Neuron (in vitro differentiated cells): ENCODE measurements around the gene FAM117A.

Source experiments
- H2AFZ ChIP-seq: one replicate; pipeline ENCODE4 v1.6.1; 2013; ENCODE audit warnings: low read depth, mild to moderate bottlenecking, inconsistent platforms, low read length, moderate library complexity
- H3K27me3 ChIP-seq: one replicate; pipeline ENCODE4 v1.6.1; 2013; ENCODE audit warnings: low read length; ENCODE audit not compliant: insufficient read depth
- H3K36me3 ChIP-seq: one replicate; pipeline ENCODE4 v1.6.1; 2013; ENCODE audit warnings: low read length; ENCODE audit not compliant: insufficient read depth
- H3K4me1 ChIP-seq: one replicate; pipeline ENCODE4 v1.6.1; 2013; ENCODE audit warnings: low read length; ENCODE audit not compliant: insufficient read depth
- H3K4me3 ChIP-seq: 2 replicates; pipeline ENCODE4 v1.5.1; 2013; ENCODE audit warnings: mild to moderate bottlenecking, low read length, moderate library complexity
- H3K9me3 ChIP-seq: one replicate; pipeline ENCODE4 v1.6.1; 2013; ENCODE audit warnings: low read length

FAM117A gene

DNA sequence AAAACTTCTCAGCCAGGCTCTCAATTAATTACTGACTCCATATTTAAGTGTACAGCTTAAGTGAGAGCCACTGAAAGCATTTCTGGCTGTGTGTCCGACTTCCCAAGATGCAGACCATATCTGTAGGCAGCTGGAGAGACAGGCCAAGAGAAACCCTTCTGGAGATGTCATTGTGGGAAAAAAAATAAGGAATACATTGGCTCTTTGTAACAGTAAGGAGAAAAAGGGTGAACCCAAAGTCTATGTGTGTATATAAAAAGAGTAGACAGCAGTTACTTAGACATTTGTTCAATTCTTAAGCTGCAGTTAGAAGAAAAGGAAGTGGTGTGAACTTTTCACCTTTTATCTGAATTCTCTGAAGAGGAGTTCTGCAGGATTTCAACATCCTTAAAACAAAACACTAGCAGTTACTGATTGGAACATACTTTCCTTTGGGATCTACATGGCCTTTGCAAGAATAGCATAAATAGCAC is 21.7 kb downstream of the FAM117A start:
- H3K27me3 ChIP-seq: no peaks in the 10 kb centered on the region
- no peaks in the 10 kb centered on the region for H3K4me1 ChIP-seq
- no peak overlapping the region for H2AFZ ChIP-seq
- no peak overlapping the region for H3K4me3 ChIP-seq
- H3K9me3 ChIP-seq: no peaks in the 10 kb centered on the region
- peaks cover 2% of the 10 kb centered on the region for H3K36me3 ChIP-seq

DNA sequence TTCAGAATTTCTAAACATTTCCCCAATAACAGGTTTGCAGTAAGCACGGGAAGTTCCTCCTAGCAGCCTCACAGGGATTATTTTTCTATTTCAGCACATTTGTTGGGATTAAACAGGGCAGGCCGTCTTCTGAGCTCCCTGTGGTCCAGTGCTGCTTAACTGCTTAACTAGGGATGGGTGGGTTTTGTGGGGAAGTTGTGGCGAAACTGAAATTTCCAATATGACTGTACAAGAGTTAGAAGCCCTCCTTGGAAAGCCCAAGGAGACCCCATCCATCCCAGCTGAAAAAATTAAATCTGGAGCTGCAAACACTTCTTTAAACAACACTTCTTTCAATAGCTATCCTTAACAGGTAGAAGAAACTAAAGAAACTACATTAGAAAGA is 22.2 kb downstream of the FAM117A start:
- H3K27me3 ChIP-seq: no peaks in the 10 kb centered on the region
- no peak overlapping the region for H3K4me3 ChIP-seq
- H3K4me1 ChIP-seq: no peaks in the 10 kb centered on the region
- no peak overlapping the region for H2AFZ ChIP-seq
- peaks cover 2% of the 10 kb centered on the region for H3K36me3 ChIP-seq
- H3K9me3 ChIP-seq: no peaks in the 10 kb centered on the region

DNA sequence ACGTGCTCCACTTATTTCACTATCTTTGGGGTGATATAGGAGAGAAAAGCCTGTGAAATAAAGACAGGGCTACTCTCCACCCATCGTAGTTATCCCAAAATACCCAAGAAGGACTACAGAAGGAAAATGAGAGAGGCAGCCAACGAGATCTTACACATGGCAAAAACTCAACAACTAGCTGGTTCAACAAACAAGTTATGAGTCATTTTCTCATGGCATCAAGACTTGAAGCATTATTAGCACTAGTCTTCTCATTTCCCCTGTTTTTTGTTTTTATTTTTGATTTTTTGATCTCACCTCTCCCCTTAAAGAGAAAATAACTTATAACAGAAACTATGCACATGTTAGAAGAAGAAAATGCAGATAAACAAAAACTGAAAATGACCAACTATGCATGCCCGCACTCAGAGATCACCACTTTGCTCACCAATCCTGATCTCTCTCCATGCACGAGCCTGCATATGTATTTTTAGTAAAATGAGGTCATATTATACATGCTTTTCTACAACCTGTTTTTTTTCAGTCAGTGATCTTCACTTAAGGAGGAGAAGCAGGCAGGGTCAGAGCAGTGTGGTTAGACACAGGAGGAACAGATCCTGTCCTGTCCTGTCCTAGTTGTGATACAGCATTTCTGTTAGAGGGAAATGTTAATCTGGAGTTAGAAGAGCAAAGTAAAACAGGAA is 22.8 kb downstream of the FAM117A start:
- Histone ChIP-seq H3K4me3 (no peak overlapping the region), H3K9me3 (no peaks in the 10 kb centered on the region), H3K4me1 (no peaks in the 10 kb centered on the region), H3K27me3 (no peaks in the 10 kb centered on the region), H3K36me3 (peaks cover 2% of the 10 kb centered on the region), H2AFZ (no peak overlapping the region)

DNA sequence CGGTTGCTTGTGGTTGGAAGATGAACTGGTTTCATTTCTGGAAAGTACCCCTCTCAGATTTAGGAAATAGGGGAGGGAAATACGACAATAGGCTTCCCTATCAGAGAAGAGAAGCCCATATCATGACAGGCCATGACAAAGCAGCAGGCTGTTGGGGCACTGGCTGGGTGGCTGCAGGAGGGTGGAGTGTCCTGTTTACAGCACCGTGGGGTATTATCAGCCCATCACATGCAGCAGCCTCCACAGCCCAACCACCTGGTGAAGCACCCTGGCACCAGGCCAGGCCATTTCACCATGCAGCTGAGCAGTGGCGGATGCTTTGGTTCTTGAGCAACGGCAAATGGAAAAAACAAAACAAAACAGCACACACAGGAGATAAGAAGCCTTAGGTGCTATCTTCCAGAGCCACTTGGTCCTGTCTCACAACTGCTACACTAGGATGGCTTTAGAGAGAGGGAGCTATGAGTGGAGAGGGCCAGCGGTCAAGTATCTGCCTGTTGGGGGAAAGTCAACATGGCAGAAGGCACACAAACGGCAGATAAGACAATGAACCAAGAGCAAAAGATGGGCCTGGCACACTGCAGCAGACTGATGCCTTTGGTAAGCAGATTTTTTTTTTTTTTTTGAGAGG is 24.2 kb downstream of the FAM117A start:
- Histone ChIP-seq H3K9me3 (no peaks in the 10 kb centered on the region), H3K4me3 (no peak overlapping the region), H3K36me3 (peaks cover 2% of the 10 kb centered on the region), H2AFZ (no peak overlapping the region), H3K4me1 (no peaks in the 10 kb centered on the region), H3K27me3 (no peaks in the 10 kb centered on the region)

DNA sequence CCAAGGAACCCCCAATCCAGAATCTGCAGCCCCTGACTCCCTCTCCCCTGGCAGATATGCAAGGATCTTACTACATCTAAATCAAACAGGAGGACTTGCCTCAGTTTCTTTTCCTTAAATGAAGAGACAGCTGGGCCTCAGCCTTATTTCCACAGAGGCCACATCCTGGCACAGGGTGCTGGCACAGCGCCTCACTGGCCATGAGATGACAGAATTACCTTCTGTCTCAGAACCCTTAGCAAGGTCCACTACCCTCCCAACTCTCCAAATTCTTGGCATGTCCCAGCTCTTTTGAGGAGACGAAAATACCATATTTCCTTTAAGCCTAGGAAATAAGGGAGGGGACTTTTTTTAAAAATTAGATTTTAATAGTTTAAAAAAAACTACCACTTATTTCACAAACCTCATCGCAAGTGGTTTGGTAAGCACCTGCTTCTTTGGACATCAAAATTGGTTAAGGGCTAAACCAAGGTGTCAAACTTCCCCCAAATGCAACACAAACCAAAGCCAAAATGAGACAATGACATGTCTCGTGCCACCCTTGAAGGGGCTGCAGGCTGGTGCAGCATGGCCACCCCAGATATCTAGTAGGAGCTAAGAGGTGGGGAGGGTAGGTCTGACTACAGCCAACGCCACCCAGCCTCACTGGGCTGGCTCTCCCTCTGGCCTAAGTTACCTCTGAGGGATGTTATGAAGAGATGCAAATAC is 25.3 kb downstream of the FAM117A start:
- peaks cover 2% of the 10 kb centered on the region for H3K36me3 ChIP-seq
- H3K4me1 ChIP-seq: no peaks in the 10 kb centered on the region
- no peaks in the 10 kb centered on the region for H3K9me3 ChIP-seq
- no peak overlapping the region for H3K4me3 ChIP-seq
- H2AFZ ChIP-seq: no peak overlapping the region
- no peaks in the 10 kb centered on the region for H3K27me3 ChIP-seq

DNA sequence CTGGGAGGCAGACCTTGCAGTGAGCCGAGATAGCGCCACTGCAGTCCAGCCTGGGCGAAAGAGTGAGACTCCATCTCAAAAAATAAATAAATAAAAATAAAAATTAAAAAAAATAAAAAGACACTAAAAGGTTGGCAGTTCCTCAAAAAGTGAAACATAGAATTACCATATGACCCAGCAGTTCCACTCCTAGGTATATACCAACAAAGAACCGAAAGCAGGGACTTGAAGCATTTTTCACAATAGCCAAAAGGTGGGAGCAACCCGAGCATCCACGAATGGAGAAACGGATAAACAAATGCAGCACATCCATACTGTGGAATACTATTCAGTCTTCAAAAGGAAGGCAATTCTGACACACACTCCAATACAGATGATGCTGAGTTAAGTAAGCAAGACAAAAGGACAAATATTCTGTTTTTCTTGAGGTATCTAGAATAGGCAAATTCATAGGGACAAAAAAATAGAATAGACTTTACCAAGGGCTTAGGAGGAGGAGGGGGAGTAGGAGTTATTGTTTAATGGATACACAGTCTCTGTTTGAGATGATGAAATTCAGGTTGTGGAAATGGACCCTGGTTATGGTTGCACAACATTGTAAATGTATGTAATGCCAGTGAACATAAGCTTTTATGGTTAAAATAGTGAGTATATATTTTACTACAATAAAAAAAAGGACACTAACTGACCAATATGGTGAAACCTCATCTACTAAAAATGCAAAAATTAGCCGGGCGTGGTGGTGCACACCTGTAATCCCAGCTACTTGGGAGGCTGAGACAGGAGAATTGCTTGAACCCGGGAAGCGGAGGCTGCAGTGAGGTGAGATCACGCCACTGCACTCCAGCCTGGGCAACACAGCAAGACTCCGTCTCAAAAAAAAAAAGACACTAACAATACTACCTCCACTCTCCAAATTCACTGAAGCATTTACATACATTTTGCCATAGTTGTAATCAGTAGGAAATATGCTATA is 29.1 kb downstream of the FAM117A start:
- Histone ChIP-seq H3K4me1 (no peaks in the 10 kb centered on the region), H2AFZ (no peak overlapping the region), H3K9me3 (no peaks in the 10 kb centered on the region), H3K4me3 (no peak overlapping the region), H3K27me3 (no peaks in the 10 kb centered on the region), H3K36me3 (no peaks in the 10 kb centered on the region)

DNA sequence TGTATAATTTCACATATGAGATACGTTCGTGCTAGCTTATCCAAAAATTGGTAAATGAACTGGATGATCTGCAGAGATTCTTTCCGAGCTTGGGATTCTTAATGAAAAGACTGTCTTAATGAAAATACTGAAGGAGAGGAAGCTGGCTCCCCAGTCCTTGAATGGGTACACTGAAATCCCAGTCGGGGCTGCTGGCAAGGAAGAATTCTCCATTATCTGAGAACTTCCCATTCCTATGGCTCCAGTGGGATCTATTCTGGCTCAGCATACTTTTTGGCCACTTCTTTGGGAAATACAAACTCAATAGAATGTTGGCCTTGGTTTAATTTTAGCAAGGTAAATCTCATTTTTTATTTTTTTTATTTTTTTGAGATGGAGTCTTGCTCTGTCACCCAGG is 32.5 kb downstream of the FAM117A start:
- Histone ChIP-seq H3K4me3 (no peak overlapping the region), H3K27me3 (no peaks in the 10 kb centered on the region), H3K4me1 (no peaks in the 10 kb centered on the region), H3K9me3 (no peaks in the 10 kb centered on the region), H3K36me3 (no peaks in the 10 kb centered on the region), H2AFZ (no peak overlapping the region)

DNA sequence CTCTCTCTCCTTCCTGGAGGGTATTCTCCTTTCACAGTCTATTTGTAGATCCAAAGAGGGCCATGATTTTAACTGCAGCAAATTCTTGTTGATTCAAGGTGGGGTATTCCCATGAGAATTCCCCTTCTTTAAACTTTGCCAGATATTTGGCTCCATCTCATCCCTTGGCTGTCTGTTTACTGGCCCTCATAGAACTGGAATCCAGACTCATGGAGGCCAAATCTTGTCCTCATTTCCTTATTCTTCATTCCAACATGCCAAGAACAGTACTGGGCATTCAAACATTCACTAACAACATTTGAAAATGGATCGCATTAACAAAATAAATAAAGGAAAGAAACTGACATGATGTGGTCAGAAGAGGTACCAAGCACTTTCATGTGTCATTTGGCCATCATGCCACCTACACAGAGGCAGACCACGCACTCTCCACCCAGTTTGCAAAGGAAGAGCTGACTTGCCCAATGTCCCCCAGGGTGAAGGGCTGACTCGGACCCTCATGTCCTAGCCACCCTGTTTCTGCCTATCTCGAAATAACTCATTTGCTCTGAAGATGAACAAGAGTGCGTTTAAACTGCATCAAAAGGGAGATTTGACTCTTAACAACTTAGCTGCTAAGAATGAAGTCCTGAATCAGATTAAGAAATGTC is 33.0 kb downstream of the FAM117A start:
- H3K27me3 ChIP-seq: no peaks in the 10 kb centered on the region
- H3K4me3 ChIP-seq: no peak overlapping the region
- H3K9me3 ChIP-seq: no peaks in the 10 kb centered on the region
- H3K36me3 ChIP-seq: no peaks in the 10 kb centered on the region
- no peak overlapping the region for H2AFZ ChIP-seq
- H3K4me1 ChIP-seq: no peaks in the 10 kb centered on the region

DNA sequence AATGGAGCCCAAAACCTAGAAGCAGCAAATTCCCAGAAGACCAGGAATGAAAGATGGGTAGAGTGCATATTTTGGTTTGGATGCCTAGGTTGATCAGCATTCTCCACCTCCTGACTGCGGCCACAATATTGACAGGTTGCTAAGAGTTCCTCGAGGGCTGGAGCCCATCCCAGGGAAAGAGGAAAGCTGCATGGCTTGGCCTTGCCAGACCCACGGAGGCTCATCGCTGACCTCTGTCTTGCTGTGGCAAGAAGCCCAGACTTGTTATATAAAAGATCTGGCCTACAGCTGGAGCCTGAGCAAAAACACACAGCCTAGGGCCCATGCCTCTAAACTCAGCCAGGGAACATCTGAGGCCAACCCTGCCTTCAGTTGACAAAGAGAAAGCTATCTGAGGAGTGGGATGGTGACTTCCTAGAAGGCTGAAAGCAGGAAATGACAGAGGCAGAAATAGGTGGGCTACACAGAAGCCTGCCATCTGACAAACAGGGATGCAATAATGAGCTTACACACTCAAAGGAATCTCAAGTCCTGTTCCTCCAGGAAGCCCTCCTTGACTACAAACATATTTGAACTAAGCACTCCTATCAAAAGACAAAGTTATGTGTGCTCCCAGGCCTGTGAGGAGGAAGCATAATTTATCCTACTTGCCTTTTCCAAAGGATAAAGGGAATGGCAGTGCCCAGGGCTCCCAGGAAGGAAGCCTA is 33.7 kb downstream of the FAM117A start:
- H3K4me3 ChIP-seq: no peak overlapping the region
- no peaks in the 10 kb centered on the region for H3K27me3 ChIP-seq
- H3K4me1 ChIP-seq: no peaks in the 10 kb centered on the region
- H2AFZ ChIP-seq: no peak overlapping the region
- peaks cover 3% of the 10 kb centered on the region for H3K36me3 ChIP-seq
- H3K9me3 ChIP-seq: no peaks in the 10 kb centered on the region

DNA sequence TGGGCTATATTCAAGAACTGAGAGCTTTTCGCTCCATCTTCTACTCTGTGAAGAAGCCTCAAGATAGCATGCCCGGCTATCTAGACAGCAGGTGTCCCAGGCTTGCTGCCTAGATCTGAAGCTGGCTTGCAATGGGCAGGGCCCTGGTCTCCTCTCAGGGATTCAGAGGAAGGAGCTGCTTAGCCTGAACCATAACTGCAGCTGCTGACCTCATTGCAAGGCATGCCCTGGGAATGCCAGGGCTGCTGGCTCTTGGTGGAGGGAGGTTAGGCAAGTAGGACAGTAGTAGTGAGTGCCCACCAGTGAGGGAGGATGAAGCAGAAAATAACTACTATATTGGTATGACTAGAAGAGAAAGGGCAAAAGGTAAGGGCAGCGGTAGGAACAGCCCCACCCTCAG is 34.9 kb downstream of the FAM117A start:
- no peaks in the 10 kb centered on the region for H3K9me3 ChIP-seq
- no peaks in the 10 kb centered on the region for H3K4me1 ChIP-seq
- no peak overlapping the region for H3K4me3 ChIP-seq
- no peak overlapping the region for H2AFZ ChIP-seq
- H3K27me3 ChIP-seq: no peaks in the 10 kb centered on the region
- H3K36me3 ChIP-seq: peaks cover 3% of the 10 kb centered on the region

DNA sequence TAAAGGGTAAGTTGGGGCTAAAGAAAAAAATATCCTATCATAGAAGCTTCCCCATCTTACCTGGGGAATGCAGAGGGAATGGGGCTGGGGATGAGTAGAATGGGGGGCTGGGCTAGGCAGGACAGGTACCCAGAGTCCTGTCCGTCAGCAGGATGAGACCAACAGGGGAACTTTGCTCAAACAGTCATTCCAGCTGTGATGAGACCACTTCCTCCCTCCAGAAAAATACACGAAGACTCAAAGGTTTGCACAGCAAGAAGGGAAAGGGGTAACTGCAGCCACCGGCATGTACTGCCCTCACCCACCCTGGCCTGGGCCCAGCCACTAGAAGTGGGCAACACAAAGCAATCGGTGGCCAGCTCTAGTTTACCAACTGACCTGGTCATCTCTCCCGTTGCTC is 35.5 kb downstream of the FAM117A start:
- H3K36me3 ChIP-seq: peaks cover 3% of the 10 kb centered on the region

DNA sequence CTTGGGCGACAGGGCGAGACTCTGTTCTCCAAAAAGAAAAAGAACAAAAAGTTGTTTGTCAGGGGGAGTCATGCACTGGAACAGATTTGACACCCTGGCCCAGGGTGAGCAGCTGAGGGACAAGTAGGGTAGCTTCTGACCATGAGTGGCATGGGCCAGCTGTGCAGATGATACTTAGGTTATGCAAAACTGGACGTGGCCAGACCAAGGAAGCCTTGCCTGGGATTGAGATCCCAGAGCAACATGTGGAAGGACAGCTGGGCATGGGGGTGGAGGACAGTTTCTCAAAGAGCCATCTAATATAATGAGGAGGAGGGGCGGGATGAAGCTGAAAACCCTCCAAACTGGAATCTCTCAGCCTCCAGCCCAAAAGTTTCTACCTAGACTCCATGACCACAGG is 36.6 kb downstream of the FAM117A start:
- H3K4me3 ChIP-seq: no peak overlapping the region

More for the DNA sequence above, 35.5 kb downstream of the FAM117A start:
- no peak overlapping the region for H2AFZ ChIP-seq
- H3K4me1 ChIP-seq: no peaks in the 10 kb centered on the region
- no peaks in the 10 kb centered on the region for H3K9me3 ChIP-seq
- H3K4me3 ChIP-seq: no peak overlapping the region
- H3K27me3 ChIP-seq: no peaks in the 10 kb centered on the region

More for the DNA sequence above, 36.6 kb downstream of the FAM117A start:
- Histone ChIP-seq H3K27me3 (no peaks in the 10 kb centered on the region), H3K4me1 (no peaks in the 10 kb centered on the region), H3K9me3 (no peaks in the 10 kb centered on the region), H3K36me3 (peaks cover 5% of the 10 kb centered on the region), H2AFZ (no peak overlapping the region)
